Astrocyte of the cerebellum (primary cell): ENCODE results near the gene MTA1.

ENCODE experiments used
- DNase-seq: peaks from one replicate; pipeline ENCODE4 v3.0.0-alpha.2; 2011; ENCODE audit warnings: low read depth
- H3K4me3 ChIP-seq: 2 replicates; pipeline ENCODE4 v1.5.1; 2011; ENCODE audit warnings: mild to moderate bottlenecking, low read depth, low read length, moderate library complexity
- in situ Hi-C: cut with HindIII; loops from 2 replicates; pipeline ENCODE4 v1.10.0; 2017; ENCODE audit warnings: low sequenced_read_pairs
- TF ChIP-seq, protein P1 (sequence below): IDR thresholded peaks from 2 replicates; pipeline ENCODE4 v1.5.1; 2012; ENCODE audit warnings: low read length, low read depth, moderate library complexity, mild to moderate bottlenecking; ENCODE audit errors: missing control alignments

Gene MTA1

DNA sequence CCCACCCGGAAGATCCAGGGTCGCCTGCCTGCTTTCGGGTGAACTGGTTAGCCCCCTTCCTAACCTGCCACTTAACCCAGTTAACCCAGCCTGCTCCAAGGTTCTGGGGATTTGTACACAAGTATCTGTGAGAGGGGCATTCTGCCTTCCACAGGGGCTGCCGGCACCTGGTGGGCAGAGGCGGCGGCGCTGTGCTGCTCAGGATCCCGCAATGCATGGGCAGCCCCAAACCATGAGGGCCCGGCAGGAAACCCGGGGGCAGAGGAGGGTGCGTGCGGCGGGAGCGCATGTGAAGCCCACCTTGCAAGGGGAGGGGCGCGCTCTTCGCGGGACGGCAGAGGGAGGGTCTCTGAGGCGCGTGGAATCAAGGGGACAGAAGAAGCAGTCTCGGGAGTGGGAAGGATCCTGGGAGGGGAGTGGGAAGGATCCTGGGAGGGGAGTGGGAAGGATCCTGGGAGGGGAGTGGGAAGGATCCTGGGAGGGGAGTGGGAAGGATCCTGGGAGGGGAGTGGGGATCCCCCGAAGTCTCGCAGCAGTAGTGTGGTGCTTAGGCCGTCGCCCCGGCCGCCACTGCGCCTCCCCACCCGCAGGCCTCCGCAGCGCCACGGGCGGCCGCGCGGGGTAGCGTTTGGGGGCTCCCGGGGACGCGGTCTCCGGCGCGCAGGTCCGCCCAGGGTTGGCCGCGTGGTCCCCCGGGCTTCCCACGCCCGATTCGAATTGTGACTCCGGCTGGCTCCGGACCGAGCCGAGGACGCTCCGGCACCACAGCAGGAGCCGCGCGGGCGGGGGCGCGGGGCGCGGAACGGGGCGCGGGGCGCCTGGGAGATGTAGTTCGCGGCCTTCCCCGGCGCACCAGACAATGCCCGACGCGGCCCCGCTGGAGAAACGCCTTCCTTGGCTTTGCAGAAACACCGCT is 4.9 kb upstream of the MTA1 start:
- TF ChIP-seq, protein P1, sequence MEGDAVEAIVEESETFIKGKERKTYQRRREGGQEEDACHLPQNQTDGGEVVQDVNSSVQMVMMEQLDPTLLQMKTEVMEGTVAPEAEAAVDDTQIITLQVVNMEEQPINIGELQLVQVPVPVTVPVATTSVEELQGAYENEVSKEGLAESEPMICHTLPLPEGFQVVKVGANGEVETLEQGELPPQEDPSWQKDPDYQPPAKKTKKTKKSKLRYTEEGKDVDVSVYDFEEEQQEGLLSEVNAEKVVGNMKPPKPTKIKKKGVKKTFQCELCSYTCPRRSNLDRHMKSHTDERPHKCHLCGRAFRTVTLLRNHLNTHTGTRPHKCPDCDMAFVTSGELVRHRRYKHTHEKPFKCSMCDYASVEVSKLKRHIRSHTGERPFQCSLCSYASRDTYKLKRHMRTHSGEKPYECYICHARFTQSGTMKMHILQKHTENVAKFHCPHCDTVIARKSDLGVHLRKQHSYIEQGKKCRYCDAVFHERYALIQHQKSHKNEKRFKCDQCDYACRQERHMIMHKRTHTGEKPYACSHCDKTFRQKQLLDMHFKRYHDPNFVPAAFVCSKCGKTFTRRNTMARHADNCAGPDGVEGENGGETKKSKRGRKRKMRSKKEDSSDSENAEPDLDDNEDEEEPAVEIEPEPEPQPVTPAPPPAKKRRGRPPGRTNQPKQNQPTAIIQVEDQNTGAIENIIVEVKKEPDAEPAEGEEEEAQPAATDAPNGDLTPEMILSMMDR: peak; percentile 49
- DNase-seq: peak; percentile 8
- peak overlapping the region; percentile 39 for H3K4me3 ChIP-seq
- in situ Hi-C loops: no loop called here

DNA sequence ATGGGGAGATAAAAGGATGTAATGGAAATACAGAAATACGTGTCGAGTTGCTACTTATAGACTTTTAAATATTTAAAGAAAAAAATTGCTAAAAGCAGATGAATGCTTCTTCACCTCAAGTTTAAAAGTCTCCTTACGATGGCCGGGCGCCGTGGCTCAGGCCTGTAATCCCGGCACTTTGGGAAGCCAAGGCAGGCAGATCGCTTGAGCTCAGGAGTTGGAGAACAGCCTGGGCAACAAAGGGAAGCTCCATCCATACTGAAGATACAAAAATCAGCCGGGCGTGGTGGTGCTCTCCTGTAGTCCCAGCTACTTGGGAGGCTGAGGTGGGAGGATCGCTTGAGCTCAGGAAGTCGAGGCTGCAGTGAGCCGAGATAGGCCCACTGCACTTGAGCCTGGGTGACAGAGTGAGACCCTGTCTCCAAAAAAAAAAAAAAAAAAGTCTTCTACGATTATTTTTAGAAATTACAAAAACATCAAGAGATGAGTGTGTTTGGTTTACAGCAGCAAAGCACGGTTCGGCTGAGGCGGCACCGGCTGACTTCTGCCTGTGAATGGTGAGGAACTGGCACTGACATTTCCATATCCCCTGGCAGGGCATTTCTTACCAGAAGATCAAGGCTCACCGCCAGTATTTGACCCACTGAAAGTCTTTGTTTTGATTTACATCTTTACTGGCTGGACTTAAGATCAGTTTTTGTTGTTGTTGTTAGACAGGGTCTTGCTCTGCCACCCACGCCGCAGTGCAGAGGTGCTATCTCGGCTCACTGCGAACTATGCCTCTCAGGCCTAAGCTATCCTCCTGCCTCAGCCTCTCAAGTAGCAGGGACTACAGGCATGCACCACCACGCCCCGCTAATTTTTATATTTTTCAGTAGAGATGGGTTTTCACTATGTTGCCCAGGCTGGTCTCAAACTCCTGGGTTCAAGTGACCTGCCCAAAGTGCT is 3.9 kb upstream of the MTA1 start:
- TF ChIP-seq, protein P1: no peak
- H3K4me3 ChIP-seq: peak overlapping the region; percentile 39
- DNase-seq: no peak
- in situ Hi-C loops: no loop called here

DNA sequence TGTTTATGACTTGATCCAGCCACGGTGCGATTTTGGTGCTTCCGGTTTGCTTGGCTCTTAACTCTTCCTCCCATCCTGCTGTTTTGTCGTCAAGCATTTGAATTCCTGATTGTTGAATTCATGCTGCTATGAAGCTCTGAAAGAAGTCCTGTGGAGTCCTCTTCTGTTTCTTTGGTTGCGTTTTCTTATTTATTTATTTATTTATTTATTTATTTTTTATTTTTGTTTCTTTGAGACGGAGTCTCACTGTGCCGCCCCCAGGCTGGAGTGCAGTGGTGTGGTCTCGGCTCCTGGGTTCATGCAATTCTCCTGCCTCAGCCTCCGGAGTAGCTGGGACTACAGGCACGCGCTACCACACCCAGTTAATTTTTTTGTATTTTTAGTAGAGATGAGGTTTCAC is 3.0 kb upstream of the MTA1 start:
- DNase-seq: no peak

DNA sequence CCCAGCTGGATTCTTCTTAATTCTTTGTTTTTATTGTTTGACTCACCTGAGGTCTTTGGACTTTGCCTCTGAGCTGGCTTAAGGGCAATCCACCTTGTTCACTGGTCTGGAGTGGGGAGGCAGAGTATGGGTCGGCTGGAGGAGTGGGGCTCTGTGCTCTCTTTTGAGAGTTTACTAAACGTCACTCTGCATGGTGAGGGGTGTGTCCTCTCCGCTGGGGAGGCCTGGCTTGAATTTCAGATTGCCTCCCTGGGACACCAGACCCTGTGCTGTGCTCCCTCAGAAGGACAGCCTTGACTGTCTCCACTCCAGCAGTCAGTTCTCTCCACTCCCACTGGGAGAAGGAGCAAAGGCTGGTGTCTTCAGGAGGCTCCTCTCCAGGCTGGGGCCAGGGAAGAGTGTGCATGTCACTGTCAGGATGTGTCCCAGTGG is 1.9 kb upstream of the MTA1 start:
- TF ChIP-seq, protein P1: no peak
- no peak for DNase-seq
- in situ Hi-C loops: no loop called here
- H3K4me3 ChIP-seq: no peak overlapping the region

More for the DNA sequence above, 3.0 kb upstream of the MTA1 start:
- no peak overlapping the region for H3K4me3 ChIP-seq
- TF ChIP-seq, protein P1: no peak
- in situ Hi-C loops: no loop called here

DNA sequence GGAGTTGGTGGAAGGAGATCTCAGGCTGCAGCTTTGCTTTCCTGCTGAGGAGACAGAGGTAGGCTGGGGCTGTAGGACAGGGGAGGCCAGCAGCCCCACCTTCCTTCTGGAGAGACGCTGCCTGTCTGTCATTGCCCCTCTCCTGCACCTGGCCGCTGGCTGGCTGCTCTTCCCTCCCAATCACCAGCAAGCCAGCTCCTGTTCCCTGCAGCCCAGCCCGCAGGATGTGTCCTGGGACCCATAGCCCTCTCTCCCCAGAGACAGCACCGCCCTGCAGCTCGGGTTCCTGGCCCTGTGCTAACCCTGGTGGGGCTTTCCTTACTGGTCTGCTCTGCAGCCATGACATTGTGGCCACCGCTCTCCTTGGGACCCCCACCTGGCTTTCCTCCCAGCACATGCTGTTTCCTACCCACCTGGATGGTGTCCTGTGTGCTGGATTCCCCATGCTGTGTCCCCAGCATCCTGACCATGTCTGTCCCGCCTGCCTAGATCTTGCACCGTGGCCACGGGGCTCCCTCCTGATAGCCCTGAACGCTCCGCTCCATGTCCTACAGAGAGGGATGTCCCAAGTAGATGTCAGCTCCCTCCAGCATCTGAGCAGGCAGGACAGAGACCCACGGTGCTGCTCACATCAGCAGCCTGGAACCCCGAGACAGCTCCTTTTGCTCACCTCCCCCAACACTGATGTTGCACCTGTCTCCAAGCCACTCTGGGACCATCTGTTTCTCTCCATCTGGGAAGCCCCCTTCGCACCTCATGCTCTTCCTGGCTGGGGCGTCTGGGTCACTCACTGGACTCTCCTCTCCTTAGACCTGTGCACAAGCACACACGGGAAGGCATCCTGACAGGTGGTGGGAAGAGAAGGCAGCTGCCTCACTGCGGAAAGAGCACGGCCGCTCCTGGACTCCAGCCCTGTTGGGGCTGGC is 1.1 kb upstream of the MTA1 start:
- in situ Hi-C loops: no loop called here
- no peak for DNase-seq
- TF ChIP-seq, protein P1: no peak
- peak overlapping the region; percentile 79 for H3K4me3 ChIP-seq
